ENCODE measurements around the gene RNF113B. TPM values are rescaled to one million over a fixed set of nuclear protein-coding genes. Genes with fewer than 3 reads are reported as not detected.

The RNF113B gene
- total RNA-seq, 1 donor from 2014 or later = not detected

DNA sequence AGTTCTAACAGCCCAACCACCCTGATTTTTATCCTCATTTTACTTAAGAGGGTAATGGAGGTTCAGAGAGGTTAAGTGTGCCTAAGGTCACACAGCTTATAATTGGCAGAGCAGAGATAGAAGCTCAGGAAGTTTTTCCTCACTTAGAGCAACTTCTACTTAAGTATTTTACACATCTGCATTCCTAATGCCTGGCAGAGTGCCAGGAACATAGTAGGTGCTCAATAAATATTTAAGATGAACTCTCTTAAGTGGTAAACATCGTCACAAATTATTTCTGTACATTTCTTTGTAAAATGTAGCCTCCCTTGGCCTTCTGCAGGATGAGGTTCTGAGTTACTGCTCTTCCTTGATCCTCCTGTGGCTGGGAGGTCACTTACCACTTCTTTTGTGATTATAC is 19.5 kb downstream of the RNF113B start:
- peaks cover 35% of the 10 kb centered on the region for H3K4me1 Mint-ChIP-seq (ENCODE audit: unreplicated experiment)
- H3K27ac Mint-ChIP-seq = no peak overlapping the region
- TF ChIP-seq, protein P1, sequence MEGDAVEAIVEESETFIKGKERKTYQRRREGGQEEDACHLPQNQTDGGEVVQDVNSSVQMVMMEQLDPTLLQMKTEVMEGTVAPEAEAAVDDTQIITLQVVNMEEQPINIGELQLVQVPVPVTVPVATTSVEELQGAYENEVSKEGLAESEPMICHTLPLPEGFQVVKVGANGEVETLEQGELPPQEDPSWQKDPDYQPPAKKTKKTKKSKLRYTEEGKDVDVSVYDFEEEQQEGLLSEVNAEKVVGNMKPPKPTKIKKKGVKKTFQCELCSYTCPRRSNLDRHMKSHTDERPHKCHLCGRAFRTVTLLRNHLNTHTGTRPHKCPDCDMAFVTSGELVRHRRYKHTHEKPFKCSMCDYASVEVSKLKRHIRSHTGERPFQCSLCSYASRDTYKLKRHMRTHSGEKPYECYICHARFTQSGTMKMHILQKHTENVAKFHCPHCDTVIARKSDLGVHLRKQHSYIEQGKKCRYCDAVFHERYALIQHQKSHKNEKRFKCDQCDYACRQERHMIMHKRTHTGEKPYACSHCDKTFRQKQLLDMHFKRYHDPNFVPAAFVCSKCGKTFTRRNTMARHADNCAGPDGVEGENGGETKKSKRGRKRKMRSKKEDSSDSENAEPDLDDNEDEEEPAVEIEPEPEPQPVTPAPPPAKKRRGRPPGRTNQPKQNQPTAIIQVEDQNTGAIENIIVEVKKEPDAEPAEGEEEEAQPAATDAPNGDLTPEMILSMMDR (conservative IDR thresholded peaks at IDR 0.05) = no peak
- DNase-seq (ENCODE audit: extremely low spot score, unreplicated experiment) = no peak
- H3K27me3 Mint-ChIP-seq = no peaks in the 10 kb centered on the region
- peaks cover 3% of the 10 kb centered on the region for H3K9me3 Mint-ChIP-seq
- H3K36me3 Mint-ChIP-seq = peaks cover 31% of the 10 kb centered on the region
- peak overlapping the region; percentile 5 for H3K4me3 Mint-ChIP-seq

DNA sequence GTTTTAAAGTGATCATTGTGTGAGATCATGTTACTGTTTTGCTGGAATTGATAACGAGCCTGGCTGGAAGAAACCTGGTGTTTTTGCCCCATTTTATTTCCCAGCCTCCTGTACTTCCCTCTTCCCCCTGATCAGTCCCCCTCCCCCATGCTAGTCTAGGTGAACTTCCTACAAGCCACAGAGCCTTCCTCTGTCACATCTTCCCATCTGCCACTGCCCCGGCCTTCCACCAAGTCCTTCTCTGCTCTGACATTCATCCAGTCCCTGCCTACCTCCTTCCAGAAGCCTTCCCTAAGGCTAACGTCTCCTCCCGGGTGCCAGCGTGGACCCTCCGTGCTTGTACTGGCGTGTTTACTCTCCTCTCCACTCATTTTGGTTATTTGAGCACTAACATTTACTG is 19.9 kb downstream of the RNF113B start:
- H3K9me3 Mint-ChIP-seq = peaks cover 3% of the 10 kb centered on the region
- peak overlapping the region; percentile 5 for H3K27ac Mint-ChIP-seq
- TF ChIP-seq, protein P1 (conservative IDR thresholded peaks at IDR 0.05) = no peak
- H3K4me3 Mint-ChIP-seq = peak overlapping the region; percentile 5
- peaks cover 36% of the 10 kb centered on the region for H3K4me1 Mint-ChIP-seq (ENCODE audit: unreplicated experiment)
- DNase-seq (ENCODE audit: extremely low spot score, unreplicated experiment) = no peak
- no peaks in the 10 kb centered on the region for H3K27me3 Mint-ChIP-seq
- H3K36me3 Mint-ChIP-seq = peaks cover 29% of the 10 kb centered on the region

DNA sequence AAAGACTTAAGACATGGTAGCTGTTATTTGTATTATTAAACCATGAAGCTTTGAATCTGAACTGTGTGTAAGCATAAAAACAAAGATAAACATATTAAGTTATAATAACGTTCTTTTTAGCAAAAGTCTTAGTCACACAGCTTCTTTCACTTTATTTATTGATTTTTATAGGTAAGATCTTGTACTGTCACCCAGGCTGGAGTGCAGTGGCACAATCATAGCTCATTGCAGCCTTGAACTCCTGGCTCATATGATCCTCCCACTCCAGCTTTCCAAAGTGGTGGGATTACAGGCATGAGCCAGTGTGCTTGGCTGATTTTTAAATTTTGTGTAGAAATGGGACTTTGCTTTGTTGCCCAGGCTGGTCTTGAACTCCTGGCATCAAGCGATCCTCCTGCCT is 20.8 kb downstream of the RNF113B start:
- no peak overlapping the region for H3K4me3 Mint-ChIP-seq
- H3K4me1 Mint-ChIP-seq (ENCODE audit: unreplicated experiment) = peaks cover 38% of the 10 kb centered on the region
- H3K9me3 Mint-ChIP-seq = peaks cover 3% of the 10 kb centered on the region
- H3K36me3 Mint-ChIP-seq = peaks cover 26% of the 10 kb centered on the region
- H3K27me3 Mint-ChIP-seq = no peaks in the 10 kb centered on the region
- no peak overlapping the region for H3K27ac Mint-ChIP-seq
- no peak for DNase-seq (ENCODE audit: extremely low spot score, unreplicated experiment)
- TF ChIP-seq, protein P1 (conservative IDR thresholded peaks at IDR 0.05) = no peak

DNA sequence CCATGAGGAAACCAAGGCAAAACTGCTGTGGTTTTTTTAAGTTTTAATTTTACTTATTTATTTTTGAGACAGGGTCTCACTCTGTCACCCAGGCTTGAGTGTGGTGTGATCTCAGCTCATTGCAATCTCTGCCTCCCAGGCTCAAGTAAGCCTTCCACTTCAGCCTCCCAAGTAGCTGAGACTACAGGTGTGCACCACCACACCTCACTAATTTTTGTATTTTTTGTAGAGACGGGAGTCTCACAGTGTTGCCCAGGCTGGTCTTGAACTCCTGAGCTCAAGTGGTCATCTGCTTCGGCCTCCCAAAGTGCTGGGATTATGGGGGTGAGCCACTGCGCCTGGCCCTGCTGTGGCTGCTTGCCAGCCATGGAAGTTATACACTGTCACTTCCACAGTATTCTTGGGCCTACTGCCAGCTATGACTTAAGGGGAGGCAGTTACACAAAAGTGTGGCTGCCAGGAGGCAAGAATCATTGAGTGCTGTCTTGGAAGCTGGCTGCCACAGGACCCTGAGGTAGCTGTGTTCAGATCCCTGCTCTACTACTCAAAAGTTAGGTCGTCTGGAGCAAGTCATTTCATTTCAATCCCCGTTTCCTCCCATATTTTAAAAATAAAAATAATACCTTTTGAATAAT is 21.5 kb downstream of the RNF113B start:
- H3K4me1 Mint-ChIP-seq (ENCODE audit: unreplicated experiment) = peaks cover 44% of the 10 kb centered on the region
- H3K4me3 Mint-ChIP-seq = no peak overlapping the region
- TF ChIP-seq, protein P1 (conservative IDR thresholded peaks at IDR 0.05) = no peak
- no peak for DNase-seq (ENCODE audit: extremely low spot score, unreplicated experiment)
- peaks cover 30% of the 10 kb centered on the region for H3K36me3 Mint-ChIP-seq
- H3K27ac Mint-ChIP-seq = no peak overlapping the region
- H3K9me3 Mint-ChIP-seq = peaks cover 3% of the 10 kb centered on the region
- H3K27me3 Mint-ChIP-seq = no peaks in the 10 kb centered on the region

DNA sequence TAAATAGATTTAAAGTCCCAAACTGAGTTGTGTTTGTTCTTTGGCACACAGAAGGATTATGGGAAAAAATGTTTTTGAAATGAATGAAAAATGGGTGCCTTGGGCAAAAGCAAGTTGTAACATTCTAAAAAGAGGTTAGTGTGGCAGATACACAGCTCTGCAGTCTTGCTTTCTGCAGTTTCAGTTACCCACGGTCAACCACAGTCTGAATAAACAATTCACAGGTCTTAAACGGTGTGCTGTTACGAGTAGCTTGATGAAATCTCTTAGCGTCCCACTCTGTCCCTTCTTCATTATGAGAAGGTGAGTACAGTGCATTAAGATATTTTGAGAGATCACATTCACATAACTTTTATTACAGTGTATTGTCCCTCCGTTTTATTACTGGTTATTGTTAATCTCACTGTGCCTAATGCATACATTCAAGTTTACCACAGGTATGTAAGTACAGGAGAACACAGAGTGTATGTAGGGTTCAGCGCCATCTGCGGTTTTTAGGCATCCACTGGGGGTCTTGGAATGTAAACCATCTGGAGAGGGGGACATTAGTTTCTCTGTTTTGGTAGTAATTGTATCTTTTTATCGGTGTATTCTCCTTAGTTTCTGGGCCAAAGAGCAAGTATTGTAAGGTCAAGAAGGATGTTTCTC is 26.1 kb downstream of the RNF113B start:
- Mint-ChIP-seq H3K9me3 (no peaks in the 10 kb centered on the region), H3K27me3 (no peaks in the 10 kb centered on the region), H3K27ac (peak overlapping the region; percentile 11), H3K36me3 (peaks cover 32% of the 10 kb centered on the region), H3K4me1 (ENCODE audit: unreplicated experiment) (peaks cover 48% of the 10 kb centered on the region), H3K4me3 (peak overlapping the region; percentile 14)
- DNase-seq (ENCODE audit: extremely low spot score, unreplicated experiment) = no peak
- TF ChIP-seq, protein P1 (conservative IDR thresholded peaks at IDR 0.05) = no peak
